ENCODE measurements around the gene CD300LF.

DNA sequence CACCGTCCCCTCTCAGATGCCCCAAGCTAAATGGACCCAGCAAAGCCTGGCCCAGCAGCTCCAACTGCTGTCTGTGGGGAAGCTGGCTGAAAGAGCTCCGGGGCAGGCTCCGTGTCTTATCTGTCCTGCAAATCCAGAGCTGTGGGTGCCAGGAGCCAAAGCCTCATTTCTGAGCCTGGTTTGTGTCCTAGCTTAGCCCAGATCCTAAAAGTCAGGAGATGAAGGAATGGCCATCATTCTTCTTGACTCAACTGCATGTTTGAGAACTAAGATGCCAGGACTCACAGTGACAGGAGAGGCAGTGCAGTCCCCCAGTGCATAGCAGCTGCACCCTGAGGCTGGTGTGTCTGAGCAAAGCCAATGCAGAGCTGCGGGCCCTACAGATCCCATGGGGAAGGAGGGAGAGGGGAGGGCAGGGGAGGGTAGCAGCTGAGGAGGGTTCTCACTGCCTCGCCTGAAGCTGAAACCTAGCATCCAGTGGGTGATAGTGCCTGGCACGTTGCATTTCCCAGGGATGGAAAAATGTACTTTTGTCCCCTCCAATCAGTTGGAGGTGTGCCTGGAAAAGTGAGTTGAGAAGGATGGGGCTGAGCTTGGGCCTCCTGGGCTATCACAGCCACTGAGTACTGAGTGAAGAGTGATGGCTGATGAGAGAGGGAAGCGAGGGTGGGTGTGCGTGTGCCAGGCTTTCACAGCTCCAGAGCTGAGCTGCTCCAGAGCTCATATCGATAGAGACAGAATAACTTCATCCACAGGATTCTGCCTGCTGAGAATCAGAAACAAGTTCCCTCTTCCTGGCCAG, 64.7 kb downstream of the CD300LF start:
- TF ChIP-seq, protein P1, sequence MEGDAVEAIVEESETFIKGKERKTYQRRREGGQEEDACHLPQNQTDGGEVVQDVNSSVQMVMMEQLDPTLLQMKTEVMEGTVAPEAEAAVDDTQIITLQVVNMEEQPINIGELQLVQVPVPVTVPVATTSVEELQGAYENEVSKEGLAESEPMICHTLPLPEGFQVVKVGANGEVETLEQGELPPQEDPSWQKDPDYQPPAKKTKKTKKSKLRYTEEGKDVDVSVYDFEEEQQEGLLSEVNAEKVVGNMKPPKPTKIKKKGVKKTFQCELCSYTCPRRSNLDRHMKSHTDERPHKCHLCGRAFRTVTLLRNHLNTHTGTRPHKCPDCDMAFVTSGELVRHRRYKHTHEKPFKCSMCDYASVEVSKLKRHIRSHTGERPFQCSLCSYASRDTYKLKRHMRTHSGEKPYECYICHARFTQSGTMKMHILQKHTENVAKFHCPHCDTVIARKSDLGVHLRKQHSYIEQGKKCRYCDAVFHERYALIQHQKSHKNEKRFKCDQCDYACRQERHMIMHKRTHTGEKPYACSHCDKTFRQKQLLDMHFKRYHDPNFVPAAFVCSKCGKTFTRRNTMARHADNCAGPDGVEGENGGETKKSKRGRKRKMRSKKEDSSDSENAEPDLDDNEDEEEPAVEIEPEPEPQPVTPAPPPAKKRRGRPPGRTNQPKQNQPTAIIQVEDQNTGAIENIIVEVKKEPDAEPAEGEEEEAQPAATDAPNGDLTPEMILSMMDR (conservative IDR thresholded peaks at IDR 0.05; ENCODE audit: low read length): no peak
- TF ChIP-seq EZH2phosphoT487 (IDR thresholded peaks at IDR 0.05; ENCODE audit: borderline replicate concordance): no peak
